ENCODE data around the gene ALDH18A1. TPM values are rescaled to one million over a fixed set of nuclear protein-coding genes. Genes with fewer than 3 reads are reported as not detected.

Gene ALDH18A1
- total RNA-seq, 1 donor from 2014 or later: 11.8 TPM

GRCh38 chr10:95604630-95605029 is 51.9 kb downstream of the ALDH18A1 start:
- ATAC-seq (peak; percentile 7), DNase-seq (ENCODE audit: missing footprints) (no peak)
- intact Hi-C loops (cut with DNase I): loop anchor here (5.0 to 10.0 kb wide), 3 partner anchors 42 to 360 kb away; partner anchors contain the start of gene SORBS1

GRCh38 chr10:95602382-95602781 is 54.1 kb downstream of the ALDH18A1 start:
- intact Hi-C loops (cut with DNase I): loop anchor here (5.0 to 10.0 kb wide), 3 partner anchors 40 to 358 kb away; partner anchors contain the start of gene SORBS1
- DNase-seq (ENCODE audit: missing footprints) (no peak), ATAC-seq (no peak)

- ATAC-seq (peak; percentile 93), DNase-seq (ENCODE audit: missing footprints) (no peak)
- intact Hi-C loops (cut with DNase I): loop anchor here (1.0 to 10.0 kb wide), 5 partner anchors 39 to 356 kb away; partner anchors contain the start of gene SORBS1
These were observed 55.3 kb downstream of the ALDH18A1 start for GRCh38 chr10:95601116-95601719.

GRCh38 chr10:95600158-95600557 is 56.4 kb downstream of the ALDH18A1 start:
- intact Hi-C loops (cut with DNase I): loop anchor here (5.0 to 10.0 kb wide), 3 partner anchors 38 to 355 kb away; partner anchors contain the start of gene SORBS1
- no peak for ATAC-seq

GRCh38 chr10:95597788-95598187 is 58.7 kb downstream of the ALDH18A1 start:
- DNase-seq (ENCODE audit: missing footprints) (no peak), ATAC-seq (no peak)
- intact Hi-C loops (cut with DNase I): no loop called here

More at GRCh38 chr10:95600158-95600557, 56.4 kb downstream of the ALDH18A1 start:
- DNase-seq (ENCODE audit: missing footprints): no peak

GRCh38 chr10:95588025-95588424 is 68.5 kb downstream of the ALDH18A1 start:
- intact Hi-C loops (cut with DNase I): no loop called here
- ATAC-seq (no peak), DNase-seq (ENCODE audit: missing footprints) (no peak)

GRCh38 chr10:95579835-95580535 is 76.5 kb downstream of the ALDH18A1 start:
- intact Hi-C loops (cut with DNase I): no loop called here
- DNase-seq (ENCODE audit: missing footprints): no peak
- ATAC-seq: no peak

GRCh38 chr10:95579292-95579691 is 77.2 kb downstream of the ALDH18A1 start:
- DNase-seq (ENCODE audit: missing footprints) (no peak), ATAC-seq (no peak)
- intact Hi-C loops (cut with DNase I): no loop called here

- intact Hi-C loops (cut with DNase I): no loop called here
- DNase-seq (ENCODE audit: missing footprints): no peak
- ATAC-seq: no peak
These were observed 77.9 kb downstream of the ALDH18A1 start for GRCh38 chr10:95578619-95579018.

- intact Hi-C loops (cut with DNase I): no loop called here
- ATAC-seq: no peak
- no peak for DNase-seq (ENCODE audit: missing footprints)
These were observed 81.7 kb downstream of the ALDH18A1 start for GRCh38 chr10:95574649-95575365.

GRCh38 chr10:95573964-95574604 is 82.4 kb downstream of the ALDH18A1 start:
- DNase-seq (ENCODE audit: missing footprints) (no peak), ATAC-seq (no peak)
- intact Hi-C loops (cut with DNase I): no loop called here

- intact Hi-C loops (cut with DNase I): no loop called here
- DNase-seq (ENCODE audit: missing footprints) (no peak), ATAC-seq (no peak)
These were observed 83.0 kb downstream of the ALDH18A1 start for GRCh38 chr10:95573527-95573926.

GRCh38 chr10:95572131-95572820 is 84.2 kb downstream of the ALDH18A1 start:
- ATAC-seq (no peak), DNase-seq (ENCODE audit: missing footprints) (no peak)
- intact Hi-C loops (cut with DNase I): no loop called here

- DNase-seq (ENCODE audit: missing footprints) (no peak), ATAC-seq (no peak)
- intact Hi-C loops (cut with DNase I): no loop called here
These were observed 85.1 kb downstream of the ALDH18A1 start for GRCh38 chr10:95571390-95571789.

- intact Hi-C loops (cut with DNase I): no loop called here
- ATAC-seq (no peak), DNase-seq (ENCODE audit: missing footprints) (no peak)
These were observed 87.1 kb downstream of the ALDH18A1 start for GRCh38 chr10:95569368-95569767.

GRCh38 chr10:95567903-95568630 is 88.4 kb downstream of the ALDH18A1 start:
- intact Hi-C loops (cut with DNase I): no loop called here
- ATAC-seq (no peak), DNase-seq (ENCODE audit: missing footprints) (no peak)

GRCh38 chr10:95566136-95566535 is 90.4 kb downstream of the ALDH18A1 start:
- DNase-seq (ENCODE audit: missing footprints): no peak
- intact Hi-C loops (cut with DNase I): no loop called here
- no peak for ATAC-seq

GRCh38 chr10:95565336-95565735 is 91.2 kb downstream of the ALDH18A1 start:
- intact Hi-C loops (cut with DNase I): no loop called here
- ATAC-seq (no peak), DNase-seq (ENCODE audit: missing footprints) (no peak)

Measured in Right ventricle myocardium inferior (tissue), 1 donor.